Neural cell (in vitro differentiated cells): Measurements from ENCODE around the gene TCFL5. TPM values are rescaled to one million over a fixed set of nuclear protein-coding genes. Genes with fewer than 3 reads are reported as not detected.

Source experiments
- H2AFZ ChIP-seq: fragments of 200-600, 300-800 bp; sonication (generic), shearing (Covaris generic); 2 replicates; pipeline ENCODE4 v1.6.0; 2014; ENCODE audit warnings: low read depth, mild to moderate bottlenecking, antibody characterized with exemption, low read length, moderate library complexity
- H3F3A ChIP-seq: fragments of 200-600 bp; shearing (Covaris generic); 2 replicates; pipeline ENCODE4 v1.6.1; 2016; ENCODE audit warnings: mild to moderate bottlenecking, moderate library complexity, mixed read lengths, antibody characterized with exemption, low read length; ENCODE audit not compliant: insufficient read depth, poor library complexity, severe bottlenecking
- H3K27ac ChIP-seq: fragments of 200-600, 300-800 bp; sonication (generic), shearing (Covaris generic); 2 replicates; pipeline ENCODE4 v1.5.1; 2014; ENCODE audit warnings: mild to moderate bottlenecking, low read length, moderate library complexity
- H3K27me3 ChIP-seq: fragments of 300-800, 200-600 bp; sonication (generic), shearing (Covaris generic); 2 replicates; pipeline ENCODE4 v1.6.0; 2014; ENCODE audit warnings: mild to moderate bottlenecking, low read depth, low read length, moderate library complexity; ENCODE audit not compliant: insufficient read depth
- H3K36me3 ChIP-seq: fragments of 300-800, 200-600 bp; sonication (generic), shearing (Covaris generic); 2 replicates; pipeline ENCODE4 v1.5.1; 2014; ENCODE audit warnings: mild to moderate bottlenecking, antibody characterized with exemption, low read length, moderate library complexity; ENCODE audit not compliant: insufficient read depth
- H3K4me2 ChIP-seq: fragments of 300-800, 200-600 bp; sonication (generic), shearing (Covaris generic); 2 replicates; pipeline ENCODE4 v1.6.0; 2014; ENCODE audit warnings: mild to moderate bottlenecking, low read length
- H3K4me3 ChIP-seq: fragments of 300-800, 200-600 bp; sonication (generic), shearing (Covaris generic); 2 replicates; pipeline ENCODE4 v1.5.1; 2014; ENCODE audit warnings: mild to moderate bottlenecking, low read length, moderate library complexity
- H3K79me2 ChIP-seq: fragments of 200-600 bp; shearing (Covaris generic); replicated peaks from 2 replicates; pipeline ENCODE4 v1.6.0; 2014; ENCODE audit warnings: mild to moderate bottlenecking, low read length, moderate library complexity; ENCODE audit not compliant: insufficient read depth
- H3K9ac ChIP-seq: fragments of 300-800, 200-600 bp; sonication (generic), shearing (Covaris generic); 2 replicates; pipeline ENCODE4 v1.6.1; 2016; ENCODE audit warnings: mild to moderate bottlenecking, low read length, mixed read lengths
- H3K9me2 ChIP-seq: fragments of 200-600 bp; shearing (Covaris generic); 2 replicates; pipeline ENCODE4 v1.6.1; 2016; ENCODE audit warnings: mild to moderate bottlenecking, low read length, mixed read lengths; ENCODE audit not compliant: insufficient read depth
- H3K9me3 ChIP-seq: fragments of 200-600, 300-800 bp; sonication (generic), shearing (Covaris generic); 2 replicates; pipeline ENCODE4 v1.6.1; 2016; ENCODE audit warnings: mild to moderate bottlenecking, mixed run types, low read length, moderate library complexity, mixed read lengths
- H4K20me1 ChIP-seq: fragments of 200-600 bp; shearing (Covaris generic); 2 replicates; pipeline ENCODE4 v1.6.1; 2016; ENCODE audit warnings: mild to moderate bottlenecking, mixed run types; ENCODE audit not compliant: insufficient read depth
- EP300 ChIP-seq: fragments of 450-650 bp; conservative IDR thresholded peaks from 2 replicates; pipeline ENCODE4 v1.6.1; 2014; ENCODE audit warnings: antibody characterized with exemption, mild to moderate bottlenecking, moderate library complexity; ENCODE audit not compliant: poor library complexity, severe bottlenecking
- EZH2 ChIP-seq: fragments of 200-600, 300-800 bp; shearing (Covaris generic), sonication (generic); IDR thresholded peaks from 2 replicates; pipeline ENCODE4 v1.6.1; 2014; ENCODE audit warnings: antibody characterized with exemption, low read length, borderline replicate concordance, mild to moderate bottlenecking; ENCODE audit not compliant: insufficient read depth, poor library complexity, severe bottlenecking
- MXI1 ChIP-seq: fragments of 450-650 bp; conservative IDR thresholded peaks from 2 replicates; pipeline ENCODE4 v1.6.1; 2014; ENCODE audit warnings: antibody characterized with exemption, mild to moderate bottlenecking; ENCODE audit not compliant: poor library complexity, severe bottlenecking
- POLR2AphosphoS5 ChIP-seq: IDR thresholded peaks from 2 replicates; pipeline ENCODE4 v1.6.1; 2012
- RAD21 ChIP-seq: fragments of 450-650 bp; conservative IDR thresholded peaks from 2 replicates; pipeline ENCODE4 v1.6.1; 2014; ENCODE audit warnings: antibody characterized with exemption, mild to moderate bottlenecking, moderate library complexity
- SMC3 ChIP-seq: fragments of 450-650 bp; conservative IDR thresholded peaks from 2 replicates; pipeline ENCODE4 v1.6.1; 2014; ENCODE audit warnings: antibody characterized with exemption, mild to moderate bottlenecking, moderate library complexity; ENCODE audit not compliant: poor library complexity
- TAF1 ChIP-seq: IDR thresholded peaks from 2 replicates; pipeline ENCODE4 v1.6.1; 2012; ENCODE audit warnings: low read depth
- polyA plus RNA-seq: library from polyadenylated mRNA; depleted of rRNA; stranded (reverse); fragments of >200 nt; gene quantifications from 2 replicates; pipeline ENCODE4 v1.2.3, GENCODE V29; 2014
- TF ChIP-seq, protein P1 (sequence below): fragments of 450-650 bp; IDR thresholded peaks from 2 replicates; pipeline ENCODE4 v1.5.1; 2014; ENCODE audit warnings: antibody characterized with exemption, mild to moderate bottlenecking, moderate library complexity; ENCODE audit not compliant: poor library complexity, severe bottlenecking
- TF ChIP-seq, protein P2 (sequence below): IDR thresholded peaks from 2 replicates; pipeline ENCODE4 v1.6.1; 2012; ENCODE audit warnings: borderline replicate concordance

The TCFL5 gene
- polyA plus RNA-seq, 1 donor from 2014 or later, result 9.8 TPM

GRCh38 chr20:62888910-62889309 is 27.3 kb upstream of the TCFL5 start:
- Histone ChIP-seq H3K9ac (no peak overlapping the region), H3K4me3 (no peak overlapping the region), H3K9me3 (no peaks in the 10 kb centered on the region), H3K36me3 (peaks cover 5% of the 10 kb centered on the region), H3K79me2 (no peaks in the 10 kb centered on the region), H4K20me1 (no peaks in the 10 kb centered on the region), H3K27ac (no peak overlapping the region), H3K27me3 (no peaks in the 10 kb centered on the region), H2AFZ (no peak overlapping the region), H3K9me2 (no peaks in the 10 kb centered on the region), H3F3A (no peaks in the 10 kb centered on the region), H3K4me2 (no peak overlapping the region)
- TF ChIP-seq EZH2, result no peak
- TF ChIP-seq, protein P1, sequence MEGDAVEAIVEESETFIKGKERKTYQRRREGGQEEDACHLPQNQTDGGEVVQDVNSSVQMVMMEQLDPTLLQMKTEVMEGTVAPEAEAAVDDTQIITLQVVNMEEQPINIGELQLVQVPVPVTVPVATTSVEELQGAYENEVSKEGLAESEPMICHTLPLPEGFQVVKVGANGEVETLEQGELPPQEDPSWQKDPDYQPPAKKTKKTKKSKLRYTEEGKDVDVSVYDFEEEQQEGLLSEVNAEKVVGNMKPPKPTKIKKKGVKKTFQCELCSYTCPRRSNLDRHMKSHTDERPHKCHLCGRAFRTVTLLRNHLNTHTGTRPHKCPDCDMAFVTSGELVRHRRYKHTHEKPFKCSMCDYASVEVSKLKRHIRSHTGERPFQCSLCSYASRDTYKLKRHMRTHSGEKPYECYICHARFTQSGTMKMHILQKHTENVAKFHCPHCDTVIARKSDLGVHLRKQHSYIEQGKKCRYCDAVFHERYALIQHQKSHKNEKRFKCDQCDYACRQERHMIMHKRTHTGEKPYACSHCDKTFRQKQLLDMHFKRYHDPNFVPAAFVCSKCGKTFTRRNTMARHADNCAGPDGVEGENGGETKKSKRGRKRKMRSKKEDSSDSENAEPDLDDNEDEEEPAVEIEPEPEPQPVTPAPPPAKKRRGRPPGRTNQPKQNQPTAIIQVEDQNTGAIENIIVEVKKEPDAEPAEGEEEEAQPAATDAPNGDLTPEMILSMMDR, result no peak
- TF ChIP-seq RAD21, result no peak
- no peak for TF ChIP-seq SMC3
- TF ChIP-seq, protein P2, sequence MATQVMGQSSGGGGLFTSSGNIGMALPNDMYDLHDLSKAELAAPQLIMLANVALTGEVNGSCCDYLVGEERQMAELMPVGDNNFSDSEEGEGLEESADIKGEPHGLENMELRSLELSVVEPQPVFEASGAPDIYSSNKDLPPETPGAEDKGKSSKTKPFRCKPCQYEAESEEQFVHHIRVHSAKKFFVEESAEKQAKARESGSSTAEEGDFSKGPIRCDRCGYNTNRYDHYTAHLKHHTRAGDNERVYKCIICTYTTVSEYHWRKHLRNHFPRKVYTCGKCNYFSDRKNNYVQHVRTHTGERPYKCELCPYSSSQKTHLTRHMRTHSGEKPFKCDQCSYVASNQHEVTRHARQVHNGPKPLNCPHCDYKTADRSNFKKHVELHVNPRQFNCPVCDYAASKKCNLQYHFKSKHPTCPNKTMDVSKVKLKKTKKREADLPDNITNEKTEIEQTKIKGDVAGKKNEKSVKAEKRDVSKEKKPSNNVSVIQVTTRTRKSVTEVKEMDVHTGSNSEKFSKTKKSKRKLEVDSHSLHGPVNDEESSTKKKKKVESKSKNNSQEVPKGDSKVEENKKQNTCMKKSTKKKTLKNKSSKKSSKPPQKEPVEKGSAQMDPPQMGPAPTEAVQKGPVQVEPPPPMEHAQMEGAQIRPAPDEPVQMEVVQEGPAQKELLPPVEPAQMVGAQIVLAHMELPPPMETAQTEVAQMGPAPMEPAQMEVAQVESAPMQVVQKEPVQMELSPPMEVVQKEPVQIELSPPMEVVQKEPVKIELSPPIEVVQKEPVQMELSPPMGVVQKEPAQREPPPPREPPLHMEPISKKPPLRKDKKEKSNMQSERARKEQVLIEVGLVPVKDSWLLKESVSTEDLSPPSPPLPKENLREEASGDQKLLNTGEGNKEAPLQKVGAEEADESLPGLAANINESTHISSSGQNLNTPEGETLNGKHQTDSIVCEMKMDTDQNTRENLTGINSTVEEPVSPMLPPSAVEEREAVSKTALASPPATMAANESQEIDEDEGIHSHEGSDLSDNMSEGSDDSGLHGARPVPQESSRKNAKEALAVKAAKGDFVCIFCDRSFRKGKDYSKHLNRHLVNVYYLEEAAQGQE, result no peak

DNA sequence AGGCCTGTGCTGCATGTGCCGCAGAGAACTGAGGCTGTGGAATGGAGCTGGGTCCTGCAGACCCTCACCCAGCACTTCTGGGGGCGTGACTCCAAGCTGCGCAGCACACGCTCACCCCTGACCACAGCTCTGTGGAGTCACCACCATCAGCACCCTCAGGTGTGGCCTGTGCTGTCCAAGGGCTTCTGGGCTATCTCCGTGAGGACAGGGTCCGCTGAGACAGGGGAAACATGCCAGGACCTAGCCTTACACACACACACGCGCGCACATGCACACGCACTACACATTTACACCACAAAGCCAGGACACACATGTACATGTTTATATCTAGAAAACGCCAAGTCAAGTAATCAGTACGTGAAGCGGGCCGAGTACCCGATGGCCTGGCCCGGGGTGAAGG is 26.8 kb upstream of the TCFL5 start:
- Histone ChIP-seq H3K9ac (no peak overlapping the region), H3F3A (no peaks in the 10 kb centered on the region), H3K27ac (no peak overlapping the region), H2AFZ (no peak overlapping the region), H3K4me3 (no peak overlapping the region), H3K36me3 (peaks cover under 1% of the 10 kb centered on the region), H3K27me3 (no peaks in the 10 kb centered on the region), H3K4me2 (no peak overlapping the region), H4K20me1 (no peaks in the 10 kb centered on the region), H3K9me2 (no peaks in the 10 kb centered on the region), H3K79me2 (no peaks in the 10 kb centered on the region), H3K9me3 (no peaks in the 10 kb centered on the region)
- TF ChIP-seq RAD21 (no peak), SMC3 (no peak), MXI1 (no peak), POLR2AphosphoS5 (no peak), EP300 (no peak), TAF1 (no peak), EZH2 (no peak)
- TF ChIP-seq, protein P2, result no peak
- TF ChIP-seq, protein P1, result no peak
